Epithelial cell of esophagus (primary cell): ENCODE data around the gene CRYBA2.

Source experiments
- DNase-seq: peaks from one replicate; pipeline ENCODE4 v3.0.0; 2010; ENCODE audit warnings: low read depth
- H3K4me3 ChIP-seq: 2 replicates; pipeline ENCODE4 v1.5.1; 2011; ENCODE audit warnings: mild to moderate bottlenecking, low read length, control low read depth
- CTCF ChIP-seq: IDR thresholded peaks from 2 replicates; pipeline ENCODE4 v1.5.1; 2011; ENCODE audit warnings: low read depth, mild to moderate bottlenecking, low read length, control low read depth, inconsistent platforms; ENCODE audit not compliant: insufficient read depth; ENCODE audit errors: missing control alignments

CRYBA2 gene

GRCh38 chr2:218961229-218961628 lies 32.0 kb downstream of the CRYBA2 start:
- TF ChIP-seq CTCF = no peak
- no peak for DNase-seq
- no peak overlapping the region for H3K4me3 ChIP-seq

- TF ChIP-seq CTCF = no peak
- H3K4me3 ChIP-seq = no peak overlapping the region
- DNase-seq = no peak
Observed at GRCh38 chr2:218960309-218961165, 32.7 kb downstream of the CRYBA2 start.

- no peak overlapping the region for H3K4me3 ChIP-seq
- no peak for TF ChIP-seq CTCF
- no peak for DNase-seq
Observed at GRCh38 chr2:218959761-218960308, 33.4 kb downstream of the CRYBA2 start.

DNA sequence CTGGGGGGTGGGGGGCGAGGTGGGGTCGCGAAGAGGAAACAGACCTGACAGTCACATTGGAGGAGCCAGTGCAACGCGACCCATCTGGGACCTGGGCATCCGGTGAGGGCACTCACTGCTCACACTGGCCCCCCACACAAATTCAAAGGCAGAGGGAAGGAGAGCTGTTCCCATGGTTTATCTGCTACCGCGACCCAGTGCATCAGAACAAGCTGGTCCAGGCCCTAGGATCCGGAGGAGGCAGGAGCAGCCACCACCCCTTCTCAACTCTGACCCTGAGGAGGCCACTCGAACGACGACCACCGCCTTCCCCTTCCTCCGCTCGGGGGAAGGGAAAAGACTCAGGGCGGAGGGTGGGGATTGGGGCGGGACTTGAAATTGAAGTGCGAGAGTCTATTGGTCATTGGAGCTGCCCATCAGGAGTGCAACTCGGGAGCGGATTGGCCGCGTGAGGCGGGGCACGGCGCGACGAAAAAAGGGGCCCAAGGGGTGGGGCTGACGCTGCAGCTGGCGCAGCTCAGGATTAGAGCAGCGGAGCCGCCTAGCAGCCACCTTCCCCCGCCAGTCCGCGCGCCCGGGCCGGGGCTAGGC lies 34.0 kb downstream of the CRYBA2 start, which contains the start of gene CDK5R2:
TSS of gene CDK5R2 (plus strand) at position 526 of the 591 bp plus-strand sequence. CDS start 155 bp downstream, outside the sequence.
- no peak within 1 kb of the TSS for H3K4me3 ChIP-seq
- peak; percentile 80 for DNase-seq
- TF ChIP-seq CTCF = no peak

DNA sequence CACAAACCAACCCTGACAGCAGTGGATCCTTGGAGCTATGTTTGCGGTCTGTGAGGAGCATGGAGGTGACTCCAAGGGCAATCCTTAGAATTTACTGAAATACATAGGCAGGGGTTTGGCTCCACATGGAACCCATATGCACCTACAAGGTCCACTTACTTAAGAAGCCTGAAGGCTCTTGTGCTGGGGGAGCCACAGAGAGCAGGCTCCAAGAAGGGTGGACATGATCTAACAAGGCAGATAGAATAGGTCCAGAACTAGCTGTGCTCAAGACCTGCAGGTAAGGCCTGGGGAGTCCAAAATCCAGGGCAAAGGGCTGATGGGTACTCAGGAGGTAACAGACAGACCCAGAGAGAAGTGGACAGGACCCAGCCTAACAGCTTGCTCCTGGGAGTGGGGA lies 34.9 kb downstream of the CRYBA2 start:
- DNase-seq = no peak
- H3K4me3 ChIP-seq = no peak overlapping the region
- no peak for TF ChIP-seq CTCF

GRCh38 chr2:218957671-218958070 lies 35.6 kb downstream of the CRYBA2 start:
- no peak for DNase-seq
- TF ChIP-seq CTCF = no peak
- H3K4me3 ChIP-seq = no peak overlapping the region

DNA sequence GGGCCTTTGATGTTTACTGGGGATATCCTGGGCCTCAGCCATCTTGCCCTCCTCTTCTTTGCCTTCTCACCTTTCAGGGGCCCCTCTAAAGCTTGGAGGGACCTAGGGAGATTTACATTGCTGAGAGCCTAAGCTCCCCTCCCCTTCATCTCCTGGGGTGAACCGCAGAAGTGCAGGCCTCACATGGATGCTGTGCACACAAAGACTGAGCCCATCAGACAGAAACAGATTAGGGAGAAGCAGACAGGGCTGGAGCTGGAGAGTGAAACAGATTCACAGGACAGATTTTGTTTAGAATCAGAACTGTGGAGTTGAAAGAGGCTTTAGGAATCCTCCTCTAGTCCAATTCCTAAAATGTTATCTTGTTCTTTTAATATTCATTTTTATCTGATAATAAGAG lies 37.2 kb downstream of the CRYBA2 start:
- no peak for TF ChIP-seq CTCF
- H3K4me3 ChIP-seq = no peak overlapping the region
- DNase-seq = no peak
